Ovary (tissue), 9 donors: ENCODE measurements around the gene SHOX. TPM values are rescaled to one million over a fixed set of nuclear protein-coding genes. Genes with fewer than 3 reads are reported as not detected.

ENCODE experiments used
- DNase-seq, 5 donors: peaks; one replicate each; pipeline ENCODE4 v3.0.0-alpha.2; 2019 to 2020
- H3K27ac ChIP-seq, 2 donors: fragments of 200-600 bp; one replicate each; pipeline versions ENCODE4 v1.5.1 to v1.8.0; 2019 to 2022
- H3K27me3 ChIP-seq: fragments of 200-600 bp; one replicate; pipeline ENCODE4 v1.8.0; 2022
- H3K36me3 ChIP-seq: fragments of 200-600 bp; sonication (generic); one replicate; pipeline ENCODE4 v1.5.1; 2019
- H3K4me1 ChIP-seq: one replicate; pipeline ENCODE4 v1.8.1; 2013; ENCODE audit warnings: mild to moderate bottlenecking, moderate library complexity; ENCODE audit not compliant: insufficient read depth
- H3K4me3 ChIP-seq: fragments of 200-600 bp; sonication (generic); one replicate; pipeline ENCODE4 v1.5.1; 2017
- H3K9me3 ChIP-seq, 2 donors: fragments of 200-600 bp in 1 of 2; sonication (generic) in 1 of 2; one replicate each; pipeline versions ENCODE4 v1.5.1 to v1.8.1; 2013 to 2019; ENCODE audit warnings: mild to moderate bottlenecking in 1 of 2, moderate library complexity in 1 of 2
- EP300 ChIP-seq: sonication (generic); formaldehyde crosslinking; IDR thresholded peaks from one replicate; pipeline ENCODE4 v1.6.1; 2017; ENCODE audit warnings: antibody characterized with exemption
- POLR2A ChIP-seq: fragments of 450-650 bp; IDR thresholded peaks from one replicate; pipeline ENCODE4 v1.6.1; 2017; ENCODE audit warnings: antibody characterized with exemption, mild to moderate bottlenecking, moderate library complexity
- WGBS, 3 donors: extraction: QIAGEN DNeasy Blood & Tissue Kit in 1 of 3; methylation state at CpG; one replicate each; pipeline versions ENCODE4 v1.1.5 to v1.1.7; 2013 to 2017; 5-methylcytosine and 5-hydroxymethylcytosine counted together
- intact Hi-C, 4 donors: fragments of 100-400 bp; cut with DNase I; formaldehyde crosslinking; loops; one replicate each; pipeline versions ENCODE4 v1.11.0 to v1.15.1; 2022 to 2023
- polyA plus RNA-seq, 2 donors: library from polyadenylated mRNA; stranded (reverse); fragments of 200-250 nt in 1 of 2; fragments of 350-450 nt in 1 of 2; fragmentation: Illumina TruSeq in 1 of 2; extraction: RNeasy Lipid Tissue Mini Kit (QIAGEN cat#74804) in 1 of 2; gene quantifications; one replicate each; pipeline ENCODE4 v1.2.3, GENCODE V29; 2013 to 2014
- total RNA-seq, 7 donors: library from RNA; depleted of rRNA in 2 of 7; stranded (reverse); fragments of >200 nt in 2 of 7; fragmentation: NEBNext Ultra II Directional in 3 of 7; extraction: Animal tissue kit (Norgen Biotek cat#: 25700) in 3 of 7; gene quantifications; one replicate each; pipeline versions ENCODE4 v1.1.0 to v1.2.4, GENCODE V29; 2016 to 2023
- TF ChIP-seq, protein P1 (sequence below), 3 donors: fragments of 450-650 bp in 2 of 3; fragments of 200-600 bp in 1 of 3; IDR thresholded peaks; one replicate each; pipeline versions ENCODE4 v1.5.1 to v1.8.0; 2016 to 2022; ENCODE audit warnings: antibody characterized with exemption in 3 of 3, mild to moderate bottlenecking in 1 of 3
- donor health status: DM: no; HTN: no; CAD: no; lungs with moderate emphysema.
- donor health status: DM: no; HTN: no; CAD: no.
- donor health status: Bipolar disorder and iron deficiency.
- donor health status: DM: yes; HTN: yes; CAD: no.
- donor health status: DM: no; HTN: no; CAD: no.
- donor health status: DM: yes; HTN: yes; CAD: no.

SHOX gene
- total and polyA plus RNA-seq, 9 donors: 0.60 TPM; not detected in 8

GRCh38 chrX:635428-636090, 5.0 kb downstream of the SHOX start:
- Histone ChIP-seq H3K4me1 (no peaks in the 10 kb centered on the region), H3K9me3 (no peaks in the 10 kb centered on the region), H3K4me3 (no peak overlapping the region), H3K27me3 (no peaks in the 10 kb centered on the region), H3K27ac (no peak overlapping the region), H3K36me3 (no peaks in the 10 kb centered on the region)
- DNase-seq: no peak
- no peak for TF ChIP-seq POLR2A
- TF ChIP-seq, protein P1, sequence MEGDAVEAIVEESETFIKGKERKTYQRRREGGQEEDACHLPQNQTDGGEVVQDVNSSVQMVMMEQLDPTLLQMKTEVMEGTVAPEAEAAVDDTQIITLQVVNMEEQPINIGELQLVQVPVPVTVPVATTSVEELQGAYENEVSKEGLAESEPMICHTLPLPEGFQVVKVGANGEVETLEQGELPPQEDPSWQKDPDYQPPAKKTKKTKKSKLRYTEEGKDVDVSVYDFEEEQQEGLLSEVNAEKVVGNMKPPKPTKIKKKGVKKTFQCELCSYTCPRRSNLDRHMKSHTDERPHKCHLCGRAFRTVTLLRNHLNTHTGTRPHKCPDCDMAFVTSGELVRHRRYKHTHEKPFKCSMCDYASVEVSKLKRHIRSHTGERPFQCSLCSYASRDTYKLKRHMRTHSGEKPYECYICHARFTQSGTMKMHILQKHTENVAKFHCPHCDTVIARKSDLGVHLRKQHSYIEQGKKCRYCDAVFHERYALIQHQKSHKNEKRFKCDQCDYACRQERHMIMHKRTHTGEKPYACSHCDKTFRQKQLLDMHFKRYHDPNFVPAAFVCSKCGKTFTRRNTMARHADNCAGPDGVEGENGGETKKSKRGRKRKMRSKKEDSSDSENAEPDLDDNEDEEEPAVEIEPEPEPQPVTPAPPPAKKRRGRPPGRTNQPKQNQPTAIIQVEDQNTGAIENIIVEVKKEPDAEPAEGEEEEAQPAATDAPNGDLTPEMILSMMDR (IDR thresholded peaks at IDR 0.05): no peak
- WGBS, 3 donors: 1 to 2% (median 2%) methylated on average over 29 of the region's 29 CpGs
- intact Hi-C loops: no loop called here

DNA sequence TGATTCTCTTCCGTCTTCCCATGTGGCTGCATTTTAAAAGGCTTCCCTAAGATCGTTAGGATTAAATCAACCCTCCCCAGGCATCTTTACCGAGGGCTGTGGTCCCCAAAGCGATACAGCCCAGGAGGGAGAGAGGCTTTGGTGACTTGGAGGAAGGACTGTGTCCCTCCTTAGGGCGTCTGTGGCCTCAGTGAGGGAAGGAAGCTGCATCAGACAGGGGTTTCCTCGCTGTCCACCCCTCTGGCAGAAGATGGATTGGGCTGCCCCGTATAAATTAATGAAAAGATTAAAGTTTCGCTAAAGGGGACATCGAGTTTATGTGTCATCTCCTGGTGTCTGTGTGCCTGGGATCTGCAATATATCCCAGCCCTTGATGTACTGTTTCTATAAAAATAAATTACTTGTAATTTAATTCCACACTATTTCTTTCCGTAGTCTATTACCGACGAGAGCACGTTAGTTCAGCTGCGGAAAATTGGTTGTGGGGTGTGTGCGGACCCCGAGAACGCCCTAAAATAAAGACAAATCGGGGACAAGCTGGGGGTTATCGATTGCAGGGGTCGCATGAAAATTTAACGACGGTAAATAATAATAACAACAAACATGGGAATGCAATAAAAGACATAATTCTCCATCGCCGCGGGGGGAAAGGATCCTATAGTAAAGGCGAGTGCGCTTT, 6.5 kb downstream of the SHOX start:
- intact Hi-C loops: no loop called here
- H3K9me3 ChIP-seq: no peaks in the 10 kb centered on the region
- H3K4me1 ChIP-seq: no peaks in the 10 kb centered on the region
- TF ChIP-seq EP300 (no peak), POLR2A (no peak)
- TF ChIP-seq, protein P1 (IDR thresholded peaks at IDR 0.05): no peak
- no peak for DNase-seq
- no peaks in the 10 kb centered on the region for H3K36me3 ChIP-seq
- 1 to 3% (median 2%) methylated on average over 27 of the region's 27 CpGs for WGBS, 3 donors
- no peaks in the 10 kb centered on the region for H3K27me3 ChIP-seq
- H3K27ac ChIP-seq: no peak overlapping the region
- no peak overlapping the region for H3K4me3 ChIP-seq

DNA sequence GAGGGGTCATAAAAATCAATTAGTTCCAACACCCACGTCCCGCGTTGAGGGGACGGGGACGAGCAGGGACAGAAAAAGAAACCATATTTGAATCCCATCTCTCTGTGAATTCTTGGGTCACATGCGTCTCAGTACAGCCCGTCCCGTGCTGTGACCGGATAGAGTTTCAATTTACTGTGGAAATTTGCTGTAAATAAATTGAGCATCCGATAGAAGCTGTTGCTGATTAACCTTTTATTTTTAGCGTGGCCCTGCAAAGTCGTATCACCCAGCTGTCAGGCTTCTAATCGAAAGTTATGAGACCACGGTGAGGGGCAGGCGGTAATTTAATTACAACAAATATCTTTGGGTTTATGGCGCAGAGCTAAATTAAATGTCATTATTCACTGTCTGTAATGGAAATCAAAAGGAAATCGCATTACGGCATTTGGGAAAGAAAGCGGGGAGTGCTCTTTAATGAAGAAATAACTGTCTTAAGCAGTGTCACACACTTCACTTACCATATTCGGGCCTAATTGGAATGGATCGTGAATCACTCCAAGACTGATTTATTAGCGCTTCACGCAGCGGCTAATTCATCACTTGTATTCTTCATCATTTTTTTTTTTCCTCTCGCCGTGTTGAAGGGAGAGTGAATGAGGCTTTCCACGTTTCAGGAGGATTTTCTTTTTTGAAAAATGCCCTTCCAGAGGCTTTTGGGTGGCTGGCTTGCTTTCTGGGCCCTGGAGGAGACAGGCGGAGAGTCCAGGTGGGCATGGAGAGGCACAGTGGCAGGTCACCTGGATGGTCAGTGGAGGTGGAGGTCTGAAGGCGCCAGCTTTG, 7.3 kb downstream of the SHOX start:
- Histone ChIP-seq H3K27ac (no peak overlapping the region), H3K36me3 (no peaks in the 10 kb centered on the region), H3K27me3 (no peaks in the 10 kb centered on the region), H3K4me1 (no peaks in the 10 kb centered on the region), H3K4me3 (no peak overlapping the region), H3K9me3 (no peaks in the 10 kb centered on the region)
- WGBS, 3 donors: 1 to 2% (median 2%) methylated on average over 29 of the region's 29 CpGs
- no peak for TF ChIP-seq EP300
- TF ChIP-seq, protein P1 (IDR thresholded peaks at IDR 0.05): no peak
- TF ChIP-seq POLR2A: no peak
- DNase-seq: no peak
- intact Hi-C loops: no loop called here

- H3K4me1 ChIP-seq: no peaks in the 10 kb centered on the region
- H3K27me3 ChIP-seq: no peaks in the 10 kb centered on the region
- H3K27ac ChIP-seq: no peak overlapping the region
- 1 to 2% (median 2%) methylated on average over 18 of the region's 18 CpGs for WGBS, 3 donors
- no peaks in the 10 kb centered on the region for H3K36me3 ChIP-seq
- H3K9me3 ChIP-seq: no peaks in the 10 kb centered on the region
- intact Hi-C loops: no loop called here
- DNase-seq: no peak
- TF ChIP-seq EP300 (no peak), POLR2A (no peak)
- TF ChIP-seq, protein P1 (IDR thresholded peaks at IDR 0.05): no peak
- no peak overlapping the region for H3K4me3 ChIP-seq
Observed at GRCh38 chrX:638482-639131, 8.0 kb downstream of the SHOX start.
